ENCODE data around the gene C6orf15.
A peak's percentile ranks its signal among the peaks of the same experiment; 100 is the strongest.

DNA sequence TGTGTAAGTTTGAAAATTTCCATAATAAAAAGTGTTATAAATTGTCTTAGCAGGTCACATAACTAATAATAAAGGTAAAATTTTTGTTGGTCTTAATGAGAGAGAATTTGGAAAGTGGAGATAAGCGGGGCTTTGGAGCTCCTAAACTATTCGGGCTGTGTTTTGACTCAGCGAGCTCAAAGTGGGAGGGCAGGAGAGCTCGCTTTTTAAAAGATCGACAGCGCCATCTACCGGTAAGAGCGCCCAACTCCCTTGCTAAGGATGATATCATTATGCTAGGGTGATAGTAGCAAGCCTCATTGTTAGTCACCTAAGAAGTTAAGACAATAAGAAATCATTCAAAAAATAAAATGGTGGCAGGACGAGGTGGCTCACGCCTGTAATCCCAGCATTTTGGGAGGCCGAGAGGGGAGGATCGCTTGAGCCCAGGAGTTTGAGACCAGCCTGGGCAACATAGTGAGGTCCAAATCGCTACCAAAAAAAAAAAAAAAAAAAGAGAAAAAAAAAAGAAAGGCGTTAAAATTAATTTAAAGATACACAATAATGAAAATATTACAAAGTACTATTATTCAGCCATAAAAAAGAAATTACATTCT is 24.8 kb downstream of the C6orf15 start:
- TF ChIP-seq CTCF (IDR thresholded peaks at IDR 0.05): peak; percentile 65 to 86 (median 84)
- TF ChIP-seq POLR2A (IDR thresholded peaks at IDR 0.05): no peak
- TF ChIP-seq POLR2AphosphoS5 (IDR thresholded peaks at IDR 0.05): peak; percentile 58

Measured in prostate gland (tissue), 2 donors.